PC-3 (cell line): ENCODE results near the gene CDK2AP2. TPM values are rescaled to one million over a fixed set of nuclear protein-coding genes. Genes with fewer than 3 reads are reported as not detected.

Experiments used
- ATAC-seq: fragments of 200-7000 bp; cut with Tn5 transposase; 2 replicates; pipeline ENCODE4 v1.9.1; 2020; ENCODE audit warnings: mild to moderate bottlenecking, moderate library complexity
- BruUV-seq: library from RNA; stranded (reverse); fragments of 400-500 nt; replicated peaks from 2 replicates; lab custom pipeline; 2021; lab: Mats Ljungman, UMichigan
- CTCF ChIA-PET: fragments of 300-600 bp; sonication (Branson Sonifier 250); formaldehyde crosslinking; loops from one replicate; lab custom pipeline; 2022; ENCODE audit warnings: antibody characterized with exemption; lab: Charles Lee
- POLR2A ChIA-PET: fragments of 300-600 bp; sonication (Branson Sonifier 250); formaldehyde crosslinking; loops from one replicate; lab custom pipeline; 2022; ENCODE audit warnings: antibody characterized with exemption; ENCODE audit not compliant: unreplicated experiment; lab: Charles Lee
- DNase-seq: peaks from one replicate; pipeline ENCODE4 v3.0.0-alpha.2; 2015
- H2AFZ ChIP-seq: fragments of 300-600 bp; sonication (generic); 2 replicates; pipeline ENCODE4 v1.6.0; 2016; ENCODE audit warnings: antibody characterized with exemption, low read length
- H3F3A ChIP-seq: fragments of 300-600 bp; sonication (generic); one replicate; pipeline ENCODE4 v1.6.0; 2017; ENCODE audit warnings: antibody characterized with exemption, low read length, control low read depth, mild to moderate bottlenecking; ENCODE audit not compliant: unreplicated experiment
- H3K27ac ChIP-seq: fragments of 300-600 bp; sonication (generic); 2 replicates; pipeline ENCODE4 v1.5.1; 2016; ENCODE audit warnings: mild to moderate bottlenecking, low read length
- H3K27me3 ChIP-seq: fragments of 300-600 bp; sonication (generic); 2 replicates; pipeline ENCODE4 v1.6.1; 2016; ENCODE audit warnings: low read length, mixed read lengths
- H3K36me3 ChIP-seq: fragments of 300-600 bp; sonication (generic); 2 replicates; pipeline ENCODE4 v1.6.1; 2016; ENCODE audit warnings: low read depth, mixed run types, low read length, mixed read lengths
- H3K4me1 ChIP-seq: fragments of 300-600 bp; sonication (generic); 2 replicates; pipeline ENCODE4 v1.5.1; 2016; ENCODE audit warnings: low read length; ENCODE audit not compliant: insufficient read depth
- H3K4me2 ChIP-seq: fragments of 300-600 bp; sonication (generic); 2 replicates; pipeline ENCODE4 v1.6.0; 2016; ENCODE audit warnings: low read length
- H3K4me3 ChIP-seq: fragments of 300-600 bp; sonication (generic); 2 replicates; pipeline ENCODE4 v1.5.1; 2016; ENCODE audit warnings: mild to moderate bottlenecking, low read length, mixed read lengths
- H3K79me2 ChIP-seq: fragments of 300-600 bp; sonication (generic); 2 replicates; pipeline ENCODE4 v1.6.1; 2017; ENCODE audit warnings: low read length, mixed read lengths
- H3K9ac ChIP-seq: fragments of 300-600 bp; sonication (generic); 2 replicates; pipeline ENCODE4 v1.6.0; 2016; ENCODE audit warnings: mild to moderate bottlenecking, low read length
- H3K9me2 ChIP-seq: fragments of 300-600 bp; sonication (generic); replicated peaks from 2 replicates; pipeline ENCODE4 v1.6.1; 2016; ENCODE audit warnings: mixed run types, low read length, mixed read lengths
- H3K9me3 ChIP-seq: fragments of 300-600 bp; sonication (generic); 2 replicates; pipeline ENCODE4 v1.6.1; 2016; ENCODE audit warnings: low read length, mixed read lengths
- H4K20me1 ChIP-seq: fragments of 300-600 bp; sonication (generic); 2 replicates; pipeline ENCODE4 v1.6.1; 2016; ENCODE audit warnings: low read length, mixed read lengths
- CTCF ChIP-seq: fragments of 300-600 bp; sonication (generic); conservative IDR thresholded peaks from 2 replicates; pipeline ENCODE4 v1.5.1; 2017; ENCODE audit warnings: antibody characterized with exemption, low read depth, mild to moderate bottlenecking, low read length
- EZH2 ChIP-seq: fragments of 300-600 bp; sonication (generic); IDR thresholded peaks from one replicate; pipeline ENCODE4 v1.6.1; 2017; ENCODE audit warnings: antibody characterized with exemption, mild to moderate bottlenecking, low read length; ENCODE audit not compliant: unreplicated experiment
- EZH2phosphoT487 ChIP-seq: fragments of 300-600 bp; sonication (generic); IDR thresholded peaks from 2 replicates; pipeline ENCODE4 v1.6.1; 2018; ENCODE audit warnings: mild to moderate bottlenecking, antibody characterized with exemption, low read length, borderline replicate concordance
- intact Hi-C: fragments of 100-400 bp; cut with micrococcal nuclease; formaldehyde crosslinking; loops from 2 replicates; pipeline ENCODE4 v1.9.0; 2023
- total RNA-seq: library from RNA; depleted of rRNA; stranded (reverse); fragments of >200 nt; gene quantifications from 2 replicates; pipeline ENCODE4 v1.2.3, GENCODE V29; 2014

CDK2AP2 gene
- total RNA-seq, 1 experiment from 2014 or later = 87.4 TPM

GRCh38 chr11:67483831-67484665 is 23.9 kb downstream of the CDK2AP2 start:
- Histone ChIP-seq H3F3A (no peaks in the 10 kb centered on the region), H3K4me1 (peaks cover 15% of the 10 kb centered on the region), H2AFZ (no peak overlapping the region), H3K36me3 (no peaks in the 10 kb centered on the region; the same call in 1 of the 2 replicates), H3K4me3 (peak overlapping the region; percentile 73), H3K27ac (no peak overlapping the region), H3K9me2 (no peaks in the 10 kb centered on the region), H3K9me3 (no peaks in the 10 kb centered on the region), H3K79me2 (peaks cover 23% of the 10 kb centered on the region), H3K4me2 (peak overlapping the region; percentile 90), H3K9ac (peak overlapping the region; percentile 73), H3K27me3 (no peaks in the 10 kb centered on the region), H4K20me1 (no peaks in the 10 kb centered on the region)
- TF ChIP-seq CTCF (no peak), EZH2 (no peak), EZH2phosphoT487 (no peak)
- intact Hi-C loops = loop anchor here (2.0 kb wide), 1 partner anchor 21 kb away; the partner anchor contains the start of gene PITPNM1
- BruUV-seq = no TSS peak
- ATAC-seq (no peak), DNase-seq (no peak)
- ChIA-PET CTCF (no interaction called here), POLR2A (no interaction called here)

- no peaks in the 10 kb centered on the region for H3K9me2 ChIP-seq
- H3K9me3 ChIP-seq = no peaks in the 10 kb centered on the region
- no peak within 1 kb of the TSS; the same call in 1 of the 2 replicates for H3K27ac ChIP-seq
- peaks cover 15% of the 10 kb centered on the region for H3K4me1 ChIP-seq
- H3K79me2 ChIP-seq = peaks cover 23% of the 10 kb centered on the region
- BruUV-seq = TSS peak; percentile 78
- H3K27me3 ChIP-seq = no peaks in the 10 kb centered on the region
- peak; percentile 99 for ATAC-seq
- ChIA-PET CTCF (interaction anchor here (0.6 kb wide), 1 partner anchor 108 kb away, joined by 7 read pairs; no protein-coding TSS in a partner anchor), POLR2A (no interaction called here)
- intact Hi-C loops = loop anchor here (2.0 kb wide), 1 partner anchor 22 kb away; the partner anchor contains the start of gene PITPNM1
- peak; percentile 100 for DNase-seq
- peak within 1 kb of the TSS; percentile 82 for H2AFZ ChIP-seq
- H3K4me2 ChIP-seq = peak within 1 kb of the TSS; percentile 90
- TF ChIP-seq EZH2phosphoT487 (no peak), EZH2 (no peak), CTCF (no peak)
- H4K20me1 ChIP-seq = no peaks in the 10 kb centered on the region
- H3K9ac ChIP-seq = peak within 1 kb of the TSS; percentile 73
- H3K4me3 ChIP-seq = peak within 1 kb of the TSS; percentile 73
- H3F3A ChIP-seq = no peaks in the 10 kb centered on the region
- no peaks in the 10 kb centered on the region; the same call in 1 of the 2 replicates for H3K36me3 ChIP-seq
Observed at GRCh38 chr11:67482827-67483798, 24.8 kb downstream of the CDK2AP2 start, which contains the start of gene AIP. Gene AIP, plus strand, starts transcription at chr11:67483026. Its CDS starts 133 bp downstream, at chr11:67483159.
